AG08395 (cell line): ENCODE measurements around the gene NWD2.

ENCODE experiments used
- DNase-seq: peaks from one replicate; pipeline ENCODE4 v3.0.0; 2012; ENCODE audit warnings: mixed read lengths, low spot score

NWD2 gene

GRCh38 chr4:37439809-37440474, 195.4 kb downstream of the NWD2 start:
- no peak for DNase-seq

GRCh38 chr4:37440501-37440900, 196.0 kb downstream of the NWD2 start:
- no peak for DNase-seq

DNA sequence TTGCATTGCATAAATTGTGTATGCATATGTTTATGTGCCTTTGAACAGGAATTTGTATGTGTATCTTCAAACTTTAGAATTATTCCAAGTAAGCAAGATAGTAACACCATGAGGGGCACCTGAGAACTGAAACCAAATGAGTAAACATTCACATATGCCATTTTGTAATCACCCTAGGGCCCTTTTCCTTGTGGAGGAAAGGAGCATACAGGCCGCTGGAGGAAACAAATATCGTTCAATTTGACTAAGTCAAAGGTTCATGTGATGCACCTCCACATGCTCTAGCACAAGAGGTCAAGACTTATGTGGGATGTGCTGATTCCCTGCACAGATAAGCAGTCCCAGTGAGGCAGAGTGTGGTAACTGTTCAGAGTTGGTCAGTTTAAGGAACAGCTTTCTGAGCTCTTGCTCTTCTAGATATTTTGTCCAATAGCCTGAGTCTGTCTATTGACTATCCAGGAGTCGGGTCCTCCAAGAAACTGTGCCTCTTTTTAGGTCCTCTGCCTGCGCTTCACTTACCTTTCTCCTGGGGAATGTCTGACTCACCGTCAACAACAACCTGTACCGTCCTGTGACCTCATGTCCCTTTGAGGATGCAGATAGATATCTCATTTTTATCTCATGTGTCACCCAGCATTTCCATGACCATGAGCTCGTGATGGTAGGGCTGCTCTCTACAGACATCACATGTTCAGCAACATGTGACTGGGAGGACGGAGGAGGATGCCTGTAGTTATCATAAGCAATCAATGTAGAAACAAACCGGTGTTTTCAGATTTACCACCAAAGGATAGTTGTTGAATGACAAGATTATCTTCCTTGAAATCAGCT, 196.9 kb downstream of the NWD2 start:
- DNase-seq = no peak

GRCh38 chr4:37442062-37442323, 197.4 kb downstream of the NWD2 start:
- DNase-seq = no peak

DNA sequence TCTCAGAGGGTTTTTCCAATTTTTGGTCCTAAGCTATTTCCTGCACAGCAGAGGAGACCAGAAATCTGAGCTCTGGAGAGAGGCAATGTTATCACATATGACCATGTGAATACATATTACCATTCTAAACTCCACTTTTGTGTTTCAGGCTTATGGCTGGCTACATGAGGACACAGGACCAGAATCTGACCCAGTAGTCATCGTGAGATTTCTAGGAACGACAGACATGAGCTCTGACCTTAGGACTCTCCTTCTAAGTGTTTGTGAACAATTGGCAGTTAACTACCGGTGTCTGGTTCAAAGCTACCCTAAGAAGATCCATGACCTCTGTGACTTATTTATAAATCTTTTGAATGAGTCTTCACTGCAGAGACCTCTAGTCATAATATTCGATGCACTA, 198.6 kb downstream of the NWD2 start:
- no peak for DNase-seq

DNA sequence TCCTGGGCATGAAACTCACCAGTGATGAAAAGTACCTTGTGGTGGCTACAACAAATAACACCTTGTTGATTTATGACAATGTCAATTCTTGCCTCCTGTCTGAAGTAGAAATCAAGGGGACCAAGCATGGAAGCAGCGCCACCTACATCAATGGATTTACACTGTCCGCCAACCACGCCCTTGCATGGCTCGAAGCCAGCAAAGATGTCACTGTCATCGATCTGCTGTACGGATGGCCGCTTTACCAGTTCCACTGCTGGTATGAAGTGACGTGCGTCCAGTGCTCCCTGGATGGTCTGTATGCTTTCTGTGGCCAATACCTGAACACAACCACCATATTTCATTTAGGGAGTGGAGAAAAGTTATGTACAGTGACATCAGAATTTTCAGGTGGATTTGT, 200.5 kb downstream of the NWD2 start:
- no peak for DNase-seq

- DNase-seq = no peak
Measured at GRCh38 chr4:37446016-37446415, 201.5 kb downstream of the NWD2 start.

DNA sequence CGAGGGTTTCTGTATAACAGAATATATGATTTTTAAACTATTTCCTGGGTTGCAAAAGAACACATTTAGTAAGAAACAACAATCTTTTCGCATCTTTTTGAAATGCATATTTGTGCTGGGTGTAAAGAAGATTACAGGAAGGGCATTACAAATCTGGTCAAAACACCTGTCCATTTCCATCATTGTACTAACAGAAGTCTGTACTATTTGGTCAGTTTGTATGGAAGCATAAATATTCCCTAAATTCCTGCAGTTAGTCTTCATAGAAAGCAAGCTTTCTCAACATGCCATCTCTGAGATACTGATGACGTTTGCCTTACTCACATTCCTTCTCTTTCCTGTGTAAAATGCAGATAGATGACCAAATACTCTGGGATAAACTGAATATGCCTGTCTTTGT, 203.3 kb downstream of the NWD2 start:
- no peak for DNase-seq

GRCh38 chr4:37450309-37450708, 205.8 kb downstream of the NWD2 start:
- DNase-seq = no peak

DNA sequence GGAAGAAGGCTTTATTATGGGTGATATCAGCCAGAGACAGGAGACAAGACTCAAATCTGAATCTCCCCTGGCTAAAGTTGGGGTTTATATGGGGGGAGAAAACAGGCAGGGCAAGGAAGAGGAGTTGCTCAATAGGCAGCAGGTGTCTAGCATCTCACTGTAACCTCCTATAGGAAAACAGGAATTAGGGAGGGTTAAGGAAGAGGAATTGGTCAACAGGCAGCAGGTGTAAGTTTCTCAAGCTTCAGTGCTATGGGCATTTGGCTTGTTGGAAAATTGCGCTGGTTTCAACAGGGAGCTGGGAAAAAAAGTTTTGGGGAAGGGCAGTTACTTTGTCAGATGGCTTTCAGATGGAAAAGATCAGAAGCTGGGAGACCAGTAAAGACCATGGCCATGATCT, 206.4 kb downstream of the NWD2 start:
- DNase-seq = no peak

DNA sequence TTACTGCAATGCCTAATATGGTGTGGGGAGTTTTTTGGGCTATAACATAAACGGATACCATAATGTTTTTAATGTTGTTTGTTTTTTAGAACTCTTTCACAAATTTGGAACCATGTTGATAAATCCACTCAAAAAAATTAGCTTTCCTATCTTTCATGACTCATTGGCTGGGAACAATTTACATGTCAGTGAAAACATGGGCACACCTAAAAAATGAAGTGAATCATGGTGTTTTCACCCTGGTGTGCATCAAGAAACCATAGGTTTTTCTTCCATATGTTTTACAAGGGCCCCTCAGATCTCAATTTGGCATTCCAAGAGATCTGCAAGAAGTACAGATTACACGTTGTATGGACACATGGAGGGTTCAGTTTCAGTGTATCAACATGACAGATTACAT, 207.1 kb downstream of the NWD2 start:
- no peak for DNase-seq

DNA sequence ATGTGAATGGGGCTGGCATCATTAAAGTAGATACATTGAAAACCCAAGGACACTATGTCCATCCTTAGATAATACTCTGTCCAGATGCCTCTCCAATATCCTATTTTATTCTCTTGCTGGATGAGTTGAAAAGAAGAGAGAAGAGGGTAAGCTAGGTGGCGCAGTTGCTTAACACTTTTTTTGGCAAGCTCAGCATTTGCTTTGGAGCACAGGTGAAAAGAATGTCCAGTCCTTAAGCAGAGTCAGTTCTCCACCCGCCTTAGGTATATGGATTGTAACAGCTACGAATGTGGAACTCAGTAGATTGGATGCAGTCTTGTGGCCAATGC, 208.4 kb downstream of the NWD2 start:
- peak; percentile 5 for DNase-seq

- peak; percentile 19 for DNase-seq
Measured at GRCh38 chr4:37453281-37453998, 208.9 kb downstream of the NWD2 start.

GRCh38 chr4:37453999-37454800, 209.7 kb downstream of the NWD2 start:
- DNase-seq = no peak

GRCh38 chr4:37455301-37456131, 211.0 kb downstream of the NWD2 start:
- DNase-seq = no peak

GRCh38 chr4:37461801-37462200, 217.3 kb downstream of the NWD2 start:
- no peak for DNase-seq

GRCh38 chr4:37463033-37463856, 218.7 kb downstream of the NWD2 start:
- no peak for DNase-seq

DNA sequence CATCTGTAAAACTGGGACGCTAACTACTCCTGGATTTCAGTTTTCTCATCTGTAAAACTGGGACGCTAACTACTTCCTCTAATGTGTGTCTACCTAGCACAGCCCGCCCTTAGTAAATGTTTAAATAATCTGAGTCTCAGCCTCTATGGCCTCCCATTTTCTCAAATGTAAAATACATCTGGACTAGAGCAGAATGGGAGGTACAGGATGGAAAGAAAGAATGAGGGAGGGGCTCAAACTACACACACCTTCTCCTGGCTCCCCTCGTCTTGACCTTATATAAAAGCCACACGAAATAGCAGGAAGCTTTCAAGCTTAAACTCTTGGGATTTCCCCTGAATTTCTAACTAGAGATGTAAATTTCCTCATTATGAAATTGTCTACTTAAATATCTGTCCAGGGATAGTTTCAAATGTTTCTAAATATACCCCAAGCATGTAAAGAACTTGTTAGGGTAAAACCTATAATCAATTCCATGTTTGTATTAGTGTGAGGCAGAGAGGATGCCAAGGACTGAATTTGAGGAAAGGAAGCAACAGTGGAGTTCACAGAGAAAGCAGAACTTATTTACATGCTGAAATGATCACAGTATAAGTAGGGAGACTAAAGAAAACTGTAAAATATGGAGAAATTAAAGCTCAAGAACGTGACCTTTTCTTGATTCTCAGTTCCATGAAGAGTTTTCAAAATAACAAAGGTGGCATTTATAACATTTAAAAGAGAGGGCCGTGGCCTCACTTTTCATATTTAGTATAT, 220.0 kb downstream of the NWD2 start:
- no peak for DNase-seq

GRCh38 chr4:37465296-37465695, 220.8 kb downstream of the NWD2 start:
- no peak for DNase-seq

- no peak for DNase-seq
Measured at GRCh38 chr4:37465845-37466244, 221.3 kb downstream of the NWD2 start.
